ENCODE results near the gene TMEM74B.
"Not testable (repeated sequence)": the region's sequence is repeated elsewhere in the genome, so short reads cannot be mapped to it uniquely, and the experiment has no call there.

TMEM74B gene

GRCh38 chr20:1177680-1178079 is 7.1 kb downstream of the TMEM74B start:
- DNase-seq = no peak

DNA sequence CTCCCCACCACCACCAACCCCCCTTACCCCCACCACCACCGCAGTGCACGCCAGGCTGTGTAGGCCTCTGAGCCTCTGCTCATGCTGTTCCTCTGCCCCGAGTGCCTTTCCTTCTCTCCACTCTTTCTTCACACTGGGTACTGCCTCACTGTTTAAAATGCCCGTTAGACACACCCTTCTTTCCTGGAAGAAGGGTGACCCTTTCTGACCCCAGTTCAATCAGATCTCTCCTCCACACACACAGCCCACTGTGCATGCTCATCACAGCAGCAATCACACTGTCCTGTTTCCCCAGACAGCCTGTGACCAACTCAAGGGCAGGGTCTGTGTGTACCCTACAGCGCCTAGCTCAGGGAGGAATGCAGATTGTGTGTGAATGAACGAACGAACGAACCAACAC is 10.0 kb downstream of the TMEM74B start:
- no peak for DNase-seq

DNA sequence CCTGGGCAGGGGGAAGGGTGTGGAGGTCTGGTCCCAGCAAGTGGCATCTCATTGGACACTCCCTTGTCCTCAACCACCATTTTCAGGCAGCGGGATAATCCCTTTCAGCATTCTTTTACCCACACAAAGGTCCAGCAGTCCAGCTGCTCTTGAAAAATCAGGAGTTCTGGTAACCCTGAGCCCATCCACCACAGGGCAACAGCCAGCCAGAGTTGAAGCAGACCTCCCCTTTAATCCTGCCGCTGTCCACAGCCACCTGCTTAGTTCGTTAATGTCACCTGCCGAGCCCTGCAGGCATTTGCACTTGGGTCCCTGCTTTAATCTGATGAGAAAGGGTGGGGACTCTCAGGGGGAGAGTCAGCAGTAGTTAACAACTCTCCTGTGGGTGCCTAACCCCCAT is 11.1 kb downstream of the TMEM74B start:
- no peak for DNase-seq

DNA sequence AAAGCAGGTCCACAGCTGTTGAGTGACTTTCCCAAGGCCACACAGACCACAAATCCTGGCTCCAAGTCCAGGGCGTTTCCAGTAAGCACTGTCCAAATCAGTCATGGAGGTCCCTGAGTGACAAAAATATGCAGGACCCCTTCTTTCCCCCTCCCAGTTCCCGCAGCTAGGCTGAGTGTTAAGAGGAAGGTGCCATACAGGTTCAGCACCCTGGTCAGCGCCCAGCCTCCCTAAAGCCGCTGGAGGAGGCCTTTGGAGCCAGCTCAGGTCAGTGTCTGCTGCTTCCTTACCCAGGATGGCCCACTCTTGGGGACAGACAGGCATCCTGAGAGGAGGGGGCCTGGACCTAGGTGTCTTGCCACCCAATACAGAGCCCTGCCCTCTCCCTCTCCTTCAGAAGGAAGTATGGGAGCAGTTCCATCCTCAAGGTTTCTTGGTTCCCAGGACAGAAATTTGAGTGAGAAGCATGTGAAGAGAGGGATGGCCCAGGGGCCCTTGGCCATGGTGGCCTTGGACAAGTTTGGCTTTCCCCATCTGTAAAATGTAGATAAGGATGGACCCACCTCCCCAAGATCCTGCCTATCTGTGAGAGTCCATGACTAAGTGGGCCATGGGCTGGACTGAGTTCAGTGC is 13.2 kb downstream of the TMEM74B start:
- no peak for DNase-seq

DNA sequence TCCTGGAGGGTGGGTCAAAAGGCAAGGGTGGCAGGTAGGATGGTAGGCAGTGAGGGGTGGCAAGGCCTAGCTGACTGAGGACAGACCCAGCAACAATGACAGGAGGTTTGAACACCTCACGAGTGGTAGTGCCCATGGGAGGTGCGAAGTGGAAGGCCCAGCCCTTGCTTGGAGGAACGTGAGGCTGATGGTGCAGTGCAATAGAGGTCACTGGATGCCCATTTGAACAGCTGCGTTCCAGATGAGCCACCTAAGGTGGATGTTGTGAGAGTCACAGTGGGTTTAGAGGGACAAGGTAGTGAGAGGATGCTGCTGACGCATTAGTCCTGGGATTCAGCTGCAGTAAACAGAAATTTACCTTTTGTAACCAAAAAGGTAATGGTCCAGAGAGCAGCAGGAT is 15.6 kb downstream of the TMEM74B start:
- no peak for DNase-seq

DNA sequence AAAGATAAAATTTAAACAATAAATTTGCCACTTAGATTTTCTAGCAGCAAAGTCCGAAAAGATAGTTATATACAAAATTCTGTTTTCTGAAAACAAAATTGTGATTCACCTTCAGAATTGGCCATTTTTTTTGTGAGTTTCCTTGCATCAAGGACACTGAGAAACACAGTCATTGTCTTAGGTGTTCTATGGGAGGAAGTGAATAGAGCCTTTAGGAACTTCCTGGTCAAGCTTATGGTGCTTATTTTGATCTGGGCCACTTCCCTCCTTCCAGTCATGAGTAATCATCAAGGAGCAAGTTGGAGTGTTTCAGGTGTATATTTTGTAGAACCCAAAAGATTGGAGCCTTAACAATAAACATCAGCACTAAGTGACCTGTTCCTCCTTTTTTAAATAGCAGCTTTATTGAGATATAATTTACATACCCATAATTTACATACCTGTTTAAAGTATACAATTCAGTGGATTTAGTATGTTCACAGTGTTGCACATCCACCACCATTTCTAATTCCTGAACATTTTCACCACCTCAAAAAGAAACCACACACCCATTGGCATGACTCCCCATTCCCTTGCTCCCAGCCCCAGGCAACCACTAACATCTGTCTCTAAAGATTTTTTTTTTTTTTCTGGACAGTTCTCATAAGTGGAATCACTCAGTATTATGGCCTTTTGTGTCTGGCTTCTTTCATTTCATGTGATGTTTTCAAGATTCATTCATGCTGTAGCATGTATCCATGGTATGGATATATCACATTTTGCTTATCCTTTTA is 17.6 kb downstream of the TMEM74B start:
- no peak for DNase-seq

- no peak for DNase-seq
Observed at GRCh38 chr20:1165941-1166340, 18.8 kb downstream of the TMEM74B start.

DNA sequence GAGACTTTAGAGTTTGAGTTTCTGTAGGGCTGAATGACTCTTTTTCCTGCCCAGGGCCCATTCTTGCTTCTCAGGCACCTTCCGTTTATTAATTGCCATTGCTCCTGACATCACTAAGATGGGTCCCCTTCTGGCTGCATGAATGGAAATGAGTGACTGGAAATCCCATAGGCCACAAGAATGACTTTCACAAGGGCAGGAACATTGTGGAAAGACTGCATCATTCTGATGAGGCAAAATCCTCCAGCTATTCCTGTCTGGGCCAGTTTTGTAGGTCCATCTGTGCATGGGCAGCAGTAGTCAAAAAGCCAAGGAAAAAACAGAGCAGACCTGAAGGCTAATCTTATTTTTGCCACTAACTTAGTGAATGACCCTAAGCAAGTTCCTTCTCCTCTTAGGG is 19.3 kb downstream of the TMEM74B start:
- DNase-seq = no peak

DNA sequence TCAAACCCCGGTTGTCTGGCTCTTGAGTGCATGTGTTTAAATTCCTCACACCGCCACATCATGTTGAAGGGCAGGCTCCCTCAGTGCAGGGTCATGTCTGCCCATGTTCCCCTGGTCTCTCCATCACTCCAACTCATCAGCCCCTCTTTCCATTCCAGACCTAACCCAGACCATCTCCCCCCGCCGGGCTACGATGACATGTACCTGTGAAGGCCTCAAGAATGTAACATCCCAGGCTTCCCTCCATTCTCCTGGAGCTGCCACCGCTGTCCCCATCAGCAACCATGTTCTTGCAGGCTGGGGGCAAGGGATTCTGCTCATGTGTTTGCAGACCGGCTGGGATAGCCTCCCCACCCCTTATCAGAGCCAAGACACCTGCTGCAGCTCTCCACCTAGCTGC is 19.9 kb downstream of the TMEM74B start:
- no peak for DNase-seq

GRCh38 chr20:1163653-1164052 is 21.1 kb downstream of the TMEM74B start:
- DNase-seq = no peak

GRCh38 chr20:1163105-1163504 is 21.7 kb downstream of the TMEM74B start:
- DNase-seq = no peak

DNA sequence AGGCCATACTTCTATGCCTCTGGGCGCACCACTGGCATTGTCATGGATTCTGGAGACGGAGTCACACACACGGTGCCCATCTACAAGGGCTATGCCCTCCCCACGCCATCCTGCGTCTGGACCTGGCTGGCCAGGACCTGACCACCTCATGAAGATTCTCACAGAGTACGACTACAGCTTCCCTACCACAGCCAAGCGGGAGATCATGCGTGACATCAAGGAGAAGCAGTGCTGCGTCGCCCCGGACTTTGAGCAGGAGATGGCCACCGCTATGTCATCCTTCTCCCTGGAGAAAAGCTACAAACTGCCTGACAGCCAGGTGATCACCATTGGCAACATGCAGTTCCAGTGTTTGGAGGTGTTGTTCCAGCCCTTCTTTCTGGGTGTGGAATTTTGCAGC is 23.8 kb downstream of the TMEM74B start:
- DNase-seq = no peak

DNA sequence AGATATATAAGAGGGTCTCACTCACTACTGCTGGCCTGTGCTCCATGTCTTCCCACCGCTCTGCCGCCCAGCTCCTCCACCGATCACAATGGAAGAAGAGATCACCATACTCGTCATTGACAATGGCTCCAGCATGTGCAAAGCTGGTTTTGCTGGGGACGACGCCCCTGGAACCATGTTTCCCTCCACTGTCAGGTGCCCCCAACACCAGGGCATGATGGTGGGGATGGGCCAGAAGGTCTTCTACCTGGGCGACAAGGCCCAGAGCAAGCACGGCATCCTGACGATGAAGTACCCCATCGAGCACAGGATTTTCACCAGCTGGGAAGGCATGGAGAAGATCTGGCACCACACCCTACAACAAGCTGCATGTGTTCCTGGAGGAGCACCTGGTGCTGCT is 24.3 kb downstream of the TMEM74B start:
- no peak for DNase-seq

DNA sequence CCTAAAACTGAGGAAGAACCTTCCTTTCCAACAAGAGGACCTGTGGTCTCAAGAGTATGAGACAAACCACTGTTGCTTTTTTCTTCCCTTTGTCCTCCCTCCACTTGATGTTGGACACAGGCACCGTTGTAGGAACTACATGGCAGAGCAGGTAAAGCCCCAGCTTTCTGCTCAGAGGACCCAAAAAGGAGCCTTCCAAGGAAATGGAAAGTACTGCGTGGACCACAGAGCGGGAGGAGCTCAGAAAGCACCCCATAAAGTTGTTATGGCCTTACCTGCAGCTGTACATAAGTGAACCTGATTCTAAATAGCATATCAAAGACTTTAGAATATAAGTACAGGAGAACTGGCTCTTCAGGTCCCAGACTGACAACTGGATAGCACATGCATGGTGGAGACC is 29.4 kb downstream of the TMEM74B start:
- no peak for DNase-seq

- no peak for DNase-seq
Observed at GRCh38 chr20:1154691-1155090, 30.1 kb downstream of the TMEM74B start.

- DNase-seq = no peak
Observed at GRCh38 chr20:1154226-1154625, 30.6 kb downstream of the TMEM74B start.

- DNase-seq = no peak
Observed at GRCh38 chr20:1150968-1151367, 33.8 kb downstream of the TMEM74B start.

- no peak for DNase-seq
Observed at GRCh38 chr20:1150218-1150617, 34.6 kb downstream of the TMEM74B start.

GRCh38 chr20:1149812-1150211 is 35.0 kb downstream of the TMEM74B start:
- not testable (repeated sequence) for DNase-seq

DNA sequence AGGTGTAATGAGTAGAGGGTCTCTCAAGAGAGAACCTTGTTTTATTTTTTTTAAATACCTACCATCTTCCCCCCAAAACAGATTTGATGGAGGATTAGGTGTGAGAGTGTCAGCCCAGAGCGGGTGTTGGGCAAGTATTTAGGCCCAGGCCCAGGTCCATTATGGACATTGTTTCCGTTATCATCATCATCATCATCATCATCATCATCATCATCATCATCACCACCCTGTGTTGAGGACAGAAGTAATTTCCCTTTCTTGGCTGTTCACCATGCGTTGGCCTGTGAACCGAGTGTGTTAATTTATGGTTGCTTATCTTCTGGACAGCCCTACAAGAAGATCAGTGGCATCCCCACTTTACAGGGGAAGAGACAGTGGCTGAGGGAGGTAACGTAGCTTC is 37.8 kb downstream of the TMEM74B start:
- no peak for DNase-seq

- no peak for DNase-seq
Observed at GRCh38 chr20:1144401-1145172, 40.2 kb downstream of the TMEM74B start.

DNA sequence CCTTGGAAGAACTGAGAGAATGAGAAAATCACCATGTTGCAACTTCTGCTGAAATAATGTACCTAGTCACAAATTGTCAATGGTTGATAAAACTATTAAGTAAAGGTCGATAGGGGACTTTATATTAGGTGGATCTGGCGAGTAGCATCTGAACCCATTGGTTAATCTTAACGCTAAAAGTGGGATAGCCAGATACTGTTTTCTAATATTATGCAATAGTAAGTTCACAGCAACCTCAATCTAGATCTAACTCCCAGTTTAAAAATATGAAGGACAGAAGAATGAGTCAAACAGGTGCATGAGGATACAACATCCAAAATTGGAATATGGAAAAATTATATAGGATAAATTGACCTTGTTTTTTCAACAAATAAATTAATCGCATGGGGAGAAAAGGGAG is 47.5 kb downstream of the TMEM74B start:
- DNase-seq = no peak

DNA sequence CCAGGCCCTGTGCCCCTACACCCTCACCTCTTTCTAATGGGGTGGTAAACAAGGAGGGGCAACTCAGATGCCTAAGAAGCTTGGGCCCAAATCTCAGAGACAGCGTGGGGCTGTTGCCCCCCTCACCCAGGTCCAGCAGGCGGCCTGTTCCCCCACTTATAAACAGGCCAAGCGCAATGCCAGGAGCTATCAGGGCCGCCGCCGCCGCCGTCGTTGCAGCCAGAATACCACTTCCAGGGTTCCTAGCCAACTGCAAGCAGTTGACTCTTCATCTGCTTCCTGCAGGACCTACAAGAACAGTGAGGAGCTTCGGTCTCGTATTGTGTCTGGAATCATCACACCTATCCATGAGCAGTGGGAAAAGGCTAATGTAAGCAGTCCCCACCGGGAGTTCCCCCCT is 49.9 kb downstream of the TMEM74B start:
- DNase-seq = no peak

GRCh38 chr20:1134355-1134754 is 50.4 kb downstream of the TMEM74B start:
- DNase-seq = no peak
